HEK293 (cell line): ENCODE measurements around the gene AGAP1.

Experiments
- ZNF433 ChIP-seq: fragments of 450-650 bp; formaldehyde crosslinking; IDR thresholded peaks from 2 replicates; pipeline ENCODE4 v1.5.1; 2016; ENCODE audit warnings: missing biosample characterization, missing genetic modification characterization, low read depth
- TF ChIP-seq, protein P1 (sequence below): fragments of 450-650 bp; formaldehyde crosslinking; IDR thresholded peaks from 2 replicates; pipeline ENCODE4 v1.5.1; 2017; ENCODE audit warnings: missing biosample characterization, missing genetic modification characterization

DNA sequence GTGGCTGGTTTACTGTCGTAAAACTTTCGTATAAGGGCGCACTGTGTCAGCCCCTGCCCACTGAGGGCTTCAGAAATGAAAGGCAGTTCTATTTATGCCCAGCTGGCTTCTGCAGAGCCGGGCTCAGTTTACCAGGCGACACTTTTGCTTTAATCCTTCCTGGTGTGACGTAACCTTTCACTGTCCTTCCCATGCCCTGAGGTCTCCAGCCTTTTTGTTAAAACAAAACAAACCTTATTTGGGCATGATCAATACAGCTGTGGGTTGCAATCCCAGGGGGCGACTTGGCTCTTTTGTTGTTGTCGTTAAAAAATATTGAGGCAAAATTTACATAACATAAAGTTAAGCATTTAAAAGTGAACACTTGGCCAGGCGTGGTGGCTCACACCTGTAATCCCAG lies 85.3 kb downstream of the AGAP1 start:
- TF ChIP-seq, protein P1, sequence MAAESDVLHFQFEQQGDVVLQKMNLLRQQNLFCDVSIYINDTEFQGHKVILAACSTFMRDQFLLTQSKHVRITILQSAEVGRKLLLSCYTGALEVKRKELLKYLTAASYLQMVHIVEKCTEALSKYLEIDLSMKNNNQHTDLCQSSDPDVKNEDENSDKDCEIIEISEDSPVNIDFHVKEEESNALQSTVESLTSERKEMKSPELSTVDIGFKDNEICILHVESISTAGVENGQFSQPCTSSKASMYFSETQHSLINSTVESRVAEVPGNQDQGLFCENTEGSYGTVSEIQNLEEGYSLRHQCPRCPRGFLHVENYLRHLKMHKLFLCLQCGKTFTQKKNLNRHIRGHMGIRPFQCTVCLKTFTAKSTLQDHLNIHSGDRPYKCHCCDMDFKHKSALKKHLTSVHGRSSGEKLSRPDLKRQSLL (tag by site-specific recombination): no peak
- no peak for TF ChIP-seq ZNF433 (tag by site-specific recombination)
